Stimulated activated CD4-positive, alpha-beta T cell treated with anti-CD3 and anti-CD28 coated beads, Interleukin-1b, Interleukin-23, amount 100 ng/mL, for 1 hour (primary cell): Measurements from ENCODE around the gene CASS4.
A peak's percentile ranks its signal among the peaks of the same experiment; 100 is the strongest.

ENCODE experiments used
- DNase-seq, 2 donors: peaks; one replicate each; pipeline ENCODE4 v3.0.0-alpha.2; 2020; ENCODE audit warnings: low read depth in 2 of 2

Gene CASS4

DNA sequence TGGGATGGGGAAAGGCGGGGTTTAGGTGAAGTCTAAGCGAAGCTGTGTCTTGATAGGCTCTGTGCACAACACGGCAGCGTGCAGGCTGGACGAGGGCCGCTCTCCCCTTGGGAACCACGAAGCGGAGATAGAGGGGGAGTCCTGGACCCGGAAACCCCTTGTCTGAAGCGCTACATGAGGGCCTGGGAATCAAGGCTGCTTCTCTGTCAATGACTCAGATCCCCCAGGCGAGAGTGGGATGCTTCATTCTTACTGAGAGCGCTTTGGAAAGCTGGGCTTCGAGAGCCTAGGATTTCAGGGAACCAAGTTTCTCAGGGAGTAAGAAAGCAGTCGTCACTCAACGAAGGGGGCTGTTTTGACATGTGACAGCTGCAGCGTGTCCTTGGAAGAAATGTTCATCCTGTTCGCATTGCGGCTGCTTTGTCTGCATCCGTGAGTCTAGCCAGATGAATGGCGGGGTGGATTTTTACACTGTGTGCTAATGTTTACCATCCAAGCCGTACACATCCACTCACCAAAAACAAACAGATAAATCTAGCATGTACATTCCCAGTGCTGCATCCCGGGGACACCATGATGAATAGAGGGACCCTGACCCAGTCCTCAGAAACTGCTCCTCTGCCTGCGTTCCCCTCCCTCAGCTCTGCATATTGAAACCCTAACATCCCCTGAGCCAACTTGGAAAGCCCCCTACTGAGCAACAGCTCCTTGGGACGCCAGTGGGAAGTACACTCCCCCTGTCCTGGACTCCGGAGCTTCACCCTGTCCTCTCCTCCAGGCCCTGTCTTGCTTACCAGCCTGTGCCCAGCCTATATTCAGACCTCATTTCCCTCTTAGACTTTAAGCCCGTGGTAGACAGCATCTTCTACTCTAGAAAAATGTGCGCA, 31.8 kb downstream of the CASS4 start:
- DNase-seq, result no peak

DNA sequence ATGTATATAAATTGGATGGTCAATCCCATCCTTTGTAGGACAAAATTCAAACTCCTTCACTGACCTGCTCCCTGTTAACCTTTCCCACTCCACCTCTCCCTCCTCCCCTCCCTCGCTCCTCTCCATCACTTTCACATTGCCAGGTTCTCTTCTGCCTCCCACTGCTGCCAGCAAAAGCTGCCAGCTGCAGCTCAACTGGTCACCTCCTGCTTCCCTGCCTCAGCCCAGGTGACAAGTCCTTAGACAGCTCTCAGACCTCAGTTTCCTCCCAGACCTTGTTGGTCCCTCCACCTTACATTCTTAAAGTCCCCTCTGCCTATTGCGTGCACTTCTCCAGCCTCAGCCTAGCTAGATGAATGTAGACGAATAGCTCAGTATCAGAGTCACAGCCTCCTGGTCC, 33.1 kb downstream of the CASS4 start:
- no peak for DNase-seq

DNA sequence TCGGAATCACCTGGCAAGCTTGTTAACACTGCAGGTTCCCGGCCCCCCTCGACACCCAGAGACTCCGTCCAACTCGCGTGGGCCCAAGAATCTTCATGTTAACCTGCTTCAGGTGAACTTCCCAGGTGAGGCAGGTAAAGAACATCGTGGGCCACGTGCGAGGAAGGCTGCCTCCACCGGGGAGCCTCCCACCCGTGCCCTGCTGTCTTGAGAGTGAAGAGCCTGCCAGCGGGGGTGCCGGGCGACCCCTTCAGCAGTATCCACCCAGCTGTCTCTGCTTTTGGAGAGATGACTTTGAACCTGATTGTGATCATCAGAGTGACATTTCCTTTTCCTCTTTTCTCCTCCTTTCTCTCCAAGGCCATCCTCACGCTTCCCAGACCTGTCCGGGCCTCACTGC, 33.5 kb downstream of the CASS4 start:
- DNase-seq, result no peak

DNA sequence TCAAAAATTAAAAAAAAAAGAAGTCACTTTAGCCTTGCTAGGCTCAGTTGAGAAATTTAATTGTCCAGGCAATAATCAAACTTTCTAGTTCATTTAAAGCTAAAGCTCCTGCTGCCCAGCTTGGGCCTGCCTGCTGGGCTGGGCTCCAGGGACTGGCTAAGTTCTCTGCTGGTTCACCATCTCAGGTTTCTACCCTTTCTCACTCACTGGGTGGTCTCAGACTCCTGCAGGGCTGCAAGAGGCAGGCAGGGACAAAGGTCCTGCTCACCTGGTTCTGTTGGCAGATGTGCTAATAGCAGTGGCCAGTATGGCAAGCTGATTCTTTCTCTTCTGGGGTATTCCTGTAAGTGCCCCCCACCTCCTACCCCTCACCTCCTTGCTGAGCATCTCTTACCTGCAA, 35.2 kb downstream of the CASS4 start:
- no peak for DNase-seq

DNA sequence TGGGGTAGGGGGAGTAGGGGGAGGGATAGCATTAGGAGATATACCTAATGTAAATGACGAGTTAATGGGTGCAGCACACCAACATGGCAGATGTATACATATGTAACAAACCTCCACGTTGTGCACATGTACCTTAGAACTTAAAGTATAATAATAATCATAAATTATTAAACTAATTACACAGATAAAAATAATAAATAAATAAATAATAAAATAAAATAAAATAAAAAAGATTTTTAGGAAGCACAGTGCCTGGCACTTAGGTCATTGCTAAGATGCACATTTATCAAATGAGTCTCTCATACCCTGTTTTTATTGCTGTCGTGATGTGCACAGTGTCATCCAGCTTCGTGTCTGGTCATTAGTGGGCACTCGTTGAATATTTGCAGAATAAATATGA, 37.4 kb downstream of the CASS4 start:
- no peak for DNase-seq

- no peak for DNase-seq
Measured at GRCh38 chr20:56451056-56451765, 39.2 kb downstream of the CASS4 start.

DNA sequence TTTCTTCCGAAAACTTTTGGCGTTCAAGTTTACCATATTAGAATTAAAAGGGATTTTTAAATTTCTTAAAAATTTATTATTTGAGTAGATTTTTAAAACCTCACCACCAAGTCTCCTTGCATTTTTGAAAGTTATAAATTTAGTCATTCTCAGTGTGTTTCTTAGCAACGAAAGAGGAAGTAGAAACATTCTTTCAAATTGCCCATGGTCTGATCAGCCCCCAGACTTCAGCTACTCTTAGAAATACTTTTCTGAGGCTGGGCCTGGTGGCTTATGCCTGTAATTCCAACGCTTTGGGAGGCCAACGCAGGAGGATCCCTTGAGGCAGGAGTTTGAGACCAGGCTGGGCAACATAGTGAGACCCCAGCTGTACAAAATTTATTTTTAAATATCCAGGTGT, 41.3 kb downstream of the CASS4 start:
- DNase-seq, result no peak

DNA sequence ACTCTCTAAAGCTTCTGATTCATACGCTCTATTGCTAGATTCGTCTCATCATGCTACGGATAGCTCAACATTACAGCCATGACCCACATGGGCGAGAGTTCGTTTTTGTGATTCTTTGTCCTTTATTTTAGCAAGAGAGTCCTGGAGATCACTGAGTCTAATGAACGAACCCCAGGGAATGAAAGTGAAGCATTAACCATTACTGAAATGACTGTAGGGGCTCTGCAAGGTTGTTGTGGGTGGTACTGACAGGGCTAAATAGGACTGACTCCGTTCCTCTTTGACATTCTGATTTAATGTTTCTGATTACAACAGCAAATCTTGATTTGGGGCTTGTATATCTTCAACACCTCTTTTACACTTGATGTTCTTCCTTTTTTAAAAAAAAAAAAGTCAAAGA, 42.7 kb downstream of the CASS4 start:
- DNase-seq, result no peak

DNA sequence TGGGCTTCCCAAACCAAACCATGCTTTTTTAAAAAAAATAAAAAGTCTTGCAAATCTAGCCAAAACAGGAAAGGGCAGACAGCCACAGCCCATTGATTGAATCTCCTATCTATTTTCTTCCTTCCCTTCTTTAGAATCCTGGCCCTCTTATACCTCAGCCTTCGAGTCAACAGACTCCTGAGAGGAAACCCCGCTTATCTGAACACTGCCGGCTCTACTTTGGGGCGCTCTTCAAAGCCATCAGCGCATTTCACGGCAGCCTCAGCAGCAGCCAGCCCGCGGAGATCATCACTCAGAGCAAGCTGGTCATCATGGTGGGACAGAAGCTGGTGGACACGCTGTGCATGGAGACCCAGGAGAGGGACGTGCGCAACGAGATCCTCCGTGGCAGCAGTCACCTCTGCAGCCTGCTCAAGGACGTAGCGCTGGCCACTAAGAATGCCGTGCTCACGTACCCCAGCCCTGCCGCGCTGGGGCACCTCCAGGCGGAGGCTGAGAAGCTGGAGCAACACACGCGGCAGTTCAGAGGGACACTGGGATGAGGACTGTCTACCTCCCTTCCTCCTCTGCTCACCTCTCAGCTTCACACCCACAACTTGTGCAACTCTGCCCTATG, 46.3 kb downstream of the CASS4 start:
- no peak for DNase-seq

DNA sequence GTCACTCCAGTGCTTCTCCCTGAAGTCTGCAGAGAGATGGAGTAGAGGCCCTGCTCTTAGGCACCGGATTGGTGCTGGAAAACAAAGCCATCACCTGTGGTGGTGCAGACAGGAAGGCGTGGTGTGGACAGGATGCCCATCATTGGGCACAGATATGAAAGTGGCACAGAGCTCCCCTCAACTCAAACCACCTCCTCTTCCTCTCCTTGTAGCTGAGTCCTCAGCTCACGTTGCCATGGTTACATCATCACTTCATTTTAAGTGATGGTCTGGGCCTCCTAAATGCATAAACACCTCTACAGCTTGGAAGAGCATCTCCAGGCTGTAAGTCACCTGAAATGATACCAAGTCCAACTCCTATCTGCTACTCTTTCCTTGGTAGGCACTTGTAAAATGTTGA, 48.4 kb downstream of the CASS4 start:
- DNase-seq, result no peak

GRCh38 chr20:56461576-56461975, 49.5 kb downstream of the CASS4 start:
- DNase-seq, result no peak

- no peak for DNase-seq
Measured at GRCh38 chr20:56463428-56463827, 51.4 kb downstream of the CASS4 start.

DNA sequence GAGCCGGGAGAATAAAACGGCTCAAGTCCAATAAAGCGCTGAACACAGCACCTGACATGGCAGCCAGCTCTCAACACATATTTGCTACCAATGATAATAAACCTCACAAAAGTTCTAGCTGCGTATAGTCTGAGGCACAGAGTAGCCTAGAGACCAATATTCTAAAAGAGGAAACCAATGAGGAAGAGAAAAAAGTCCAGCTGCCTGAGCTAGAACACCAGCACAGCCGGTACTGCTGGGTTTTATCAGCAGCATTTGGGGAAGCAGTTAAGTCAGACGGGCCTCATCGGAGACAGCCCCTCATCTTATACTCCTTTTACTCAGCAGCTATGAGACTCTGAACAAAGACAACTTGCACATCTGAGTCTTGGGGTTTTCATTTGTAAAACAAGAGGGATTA, 53.9 kb downstream of the CASS4 start:
- no peak for DNase-seq

- DNase-seq, result no peak
Measured at GRCh38 chr20:56467968-56468315, 55.9 kb downstream of the CASS4 start.

- peak; percentile 86 to 95 for DNase-seq
Measured at GRCh38 chr20:56468316-56469076, 56.4 kb downstream of the CASS4 start, which contains the start of gene RTF2. Gene RTF2 (plus strand): TSS chr20:56468627. CDS start chr20:56468698, 71 bp downstream.

DNA sequence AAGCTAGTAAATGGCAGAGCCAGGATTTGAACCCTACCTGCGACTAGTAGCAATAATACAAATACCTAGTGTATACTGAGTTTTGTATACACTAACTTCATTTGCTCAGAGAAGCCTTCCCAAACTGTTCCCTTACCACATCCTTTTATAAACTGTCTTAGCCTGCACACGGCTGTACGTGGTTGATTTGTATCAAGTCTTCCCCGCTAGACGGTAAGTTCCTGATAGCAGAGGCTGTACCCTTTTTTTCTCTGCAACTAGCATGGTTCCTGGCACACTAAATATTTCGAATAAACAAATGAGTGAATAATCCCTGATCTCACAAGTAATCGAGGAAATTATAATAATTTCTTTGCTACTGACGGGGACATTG, 57.0 kb downstream of the CASS4 start:
- DNase-seq, result no peak

DNA sequence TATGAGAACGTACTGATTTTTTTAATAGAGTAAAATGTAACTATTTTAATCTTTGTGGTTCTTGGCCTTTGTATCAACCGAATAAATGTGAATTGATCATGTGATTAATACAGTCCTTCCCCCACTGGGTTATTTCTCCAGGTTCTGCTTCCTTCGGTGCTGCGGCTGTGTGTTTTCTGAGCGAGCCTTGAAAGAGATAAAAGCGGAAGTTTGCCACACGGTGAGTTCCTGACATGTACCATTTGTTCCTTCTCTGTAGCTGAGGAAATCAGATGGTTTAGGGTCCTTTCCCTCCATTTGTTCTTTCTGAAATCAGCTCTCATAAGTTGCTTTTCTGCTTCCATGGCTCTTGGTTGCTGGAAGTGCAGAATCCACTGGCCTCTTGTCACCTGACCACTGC, 71.9 kb downstream of the CASS4 start:
- DNase-seq, result no peak

DNA sequence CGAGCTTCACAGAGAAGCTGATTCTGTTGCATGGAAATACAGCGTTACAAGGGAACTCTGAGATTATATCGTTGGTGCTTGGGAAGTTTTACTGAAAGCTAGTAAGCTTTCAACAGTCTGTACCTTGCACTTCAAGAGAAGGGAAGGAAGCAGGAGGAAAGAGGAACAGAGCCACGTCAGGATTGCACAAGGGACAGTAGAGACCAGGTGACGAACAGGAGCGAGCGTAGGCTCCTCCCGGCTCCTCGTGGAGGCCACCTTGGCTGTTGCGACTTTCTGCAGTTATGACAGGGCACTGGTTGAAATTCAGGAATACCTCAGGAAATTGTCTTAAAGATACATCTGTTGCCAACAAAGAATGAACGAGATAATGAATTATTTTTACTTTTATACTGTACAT, 75.2 kb downstream of the CASS4 start:
- no peak for DNase-seq

GRCh38 chr20:56488566-56488965, 76.5 kb downstream of the CASS4 start:
- no peak for DNase-seq

GRCh38 chr20:56501116-56501515, 89.1 kb downstream of the CASS4 start:
- DNase-seq, result no peak

DNA sequence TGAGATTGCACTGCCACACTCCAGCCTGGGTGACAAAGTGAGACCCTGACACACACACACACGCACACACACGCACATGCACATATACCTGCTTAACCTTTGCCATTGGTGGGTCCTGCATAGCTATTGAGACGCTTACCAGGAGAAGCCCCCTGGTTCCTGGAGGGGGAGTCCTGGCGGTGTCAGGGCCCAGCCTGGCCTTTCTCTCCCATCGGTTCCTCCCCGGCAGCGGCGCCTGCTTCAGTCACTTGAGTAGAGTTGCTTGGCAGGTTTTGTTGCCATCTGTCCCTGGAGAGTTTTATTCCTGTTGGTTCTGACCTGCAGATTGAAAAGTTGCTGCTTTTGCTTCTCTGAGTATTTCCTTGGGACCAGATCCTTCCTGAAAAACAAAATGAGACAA, 91.9 kb downstream of the CASS4 start:
- no peak for DNase-seq

- DNase-seq, result no peak
Measured at GRCh38 chr20:56504373-56505005, 92.4 kb downstream of the CASS4 start.
